ENCODE results near the gene TOP3B. TPM values are rescaled to one million over a fixed set of nuclear protein-coding genes. Genes with fewer than 3 reads are reported as not detected.

The TOP3B gene
- total and polyA plus RNA-seq, 9 of the 15 experiments (the other 6 are each of a cell fraction or from before 2014, with no cell fraction given): 3.0 to 188 (median 112) TPM

- TF ChIP-seq, protein P1, sequence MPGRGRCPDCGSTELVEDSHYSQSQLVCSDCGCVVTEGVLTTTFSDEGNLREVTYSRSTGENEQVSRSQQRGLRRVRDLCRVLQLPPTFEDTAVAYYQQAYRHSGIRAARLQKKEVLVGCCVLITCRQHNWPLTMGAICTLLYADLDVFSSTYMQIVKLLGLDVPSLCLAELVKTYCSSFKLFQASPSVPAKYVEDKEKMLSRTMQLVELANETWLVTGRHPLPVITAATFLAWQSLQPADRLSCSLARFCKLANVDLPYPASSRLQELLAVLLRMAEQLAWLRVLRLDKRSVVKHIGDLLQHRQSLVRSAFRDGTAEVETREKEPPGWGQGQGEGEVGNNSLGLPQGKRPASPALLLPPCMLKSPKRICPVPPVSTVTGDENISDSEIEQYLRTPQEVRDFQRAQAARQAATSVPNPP (IDR thresholded peaks at IDR 0.05; ENCODE audit: borderline replicate concordance, insufficient read depth, insufficient read length): no peak
- TF ChIP-seq ARHGAP35 (IDR thresholded peaks at IDR 0.05; ENCODE audit: partially characterized antibody): peak; percentile 56
- no peak for TF ChIP-seq KAT2B (IDR thresholded peaks at IDR 0.05; ENCODE audit: low read depth, low read length)
- no peak for TF ChIP-seq CHAMP1 (IDR thresholded peaks at IDR 0.05)
- TF ChIP-seq HDAC6 (IDR thresholded peaks at IDR 0.05; ENCODE audit: low read depth, low read length): no peak
- TF ChIP-seq JUND (IDR thresholded peaks at IDR 0.05; ENCODE audit: borderline replicate concordance, low read depth, low read length): no peak
- no peak for TF ChIP-seq JUND (tag; IDR thresholded peaks at IDR 0.05; ENCODE audit: borderline replicate concordance, low read depth, low read length)
- no peak for TF ChIP-seq BCOR (IDR thresholded peaks at IDR 0.05)
- TF ChIP-seq ARID1B (IDR thresholded peaks at IDR 0.05): no peak
- TF ChIP-seq ESRRB (CRISPR knock-in tag; IDR thresholded peaks at IDR 0.05; ENCODE audit: borderline replicate concordance): no peak
- no peak for TF ChIP-seq NFE2L1 (tag; IDR thresholded peaks at IDR 0.05; ENCODE audit: borderline replicate concordance, low read depth)
- no peak for TF ChIP-seq NR2C1 (IDR thresholded peaks at IDR 0.05)
- no peak for TF ChIP-seq NR2C1 (tag; IDR thresholded peaks at IDR 0.05)
- no peak for TF ChIP-seq RUNX1 (IDR thresholded peaks at IDR 0.05; ENCODE audit: low read depth)
- no peak for TF ChIP-seq CBX2 (IDR thresholded peaks at IDR 0.05; ENCODE audit: insufficient read depth, low read length, poor library complexity, severe bottlenecking)
- no peak for TF ChIP-seq CREB3 (tag; conservative IDR thresholded peaks at IDR 0.05; ENCODE audit: low read depth)
- no peak for TF ChIP-seq ADNP (tag; IDR thresholded peaks at IDR 0.05)
- TF ChIP-seq PHB2 (IDR thresholded peaks at IDR 0.05; ENCODE audit: low read depth): no peak
- TF ChIP-seq ZC3H4 (CRISPR knock-in tag; IDR thresholded peaks at IDR 0.05; ENCODE audit: borderline replicate concordance): peak; percentile 55; the same call in 1 of the 2 replicates
- 0 out of 2 replicates have a peak, but pooled peaks have one; percentile 49 for TF ChIP-seq ZBTB1 (CRISPR knock-in tag; IDR thresholded peaks at IDR 0.05; ENCODE audit: borderline replicate concordance, low read depth)
- no peak for TF ChIP-seq U2AF1 (optimal IDR thresholded peaks at IDR 0.05; ENCODE audit: low read depth, low read length)
- no peak for TF ChIP-seq MAZ (CRISPR knock-in tag; conservative IDR thresholded peaks at IDR 0.05 in 1 of 2, IDR thresholded peaks at IDR 0.05 in 1 of 2)
- TF ChIP-seq CCNT2 (IDR thresholded peaks at IDR 0.05; ENCODE audit: borderline replicate concordance, extremely low read depth, insufficient read length, low read depth, low read length): no peak
Observed at GRCh38 chr22:21970037-21970799, 12.4 kb downstream of the TOP3B start (continued).
